ENCODE measurements around the gene KLK15. TPM values are rescaled to one million over a fixed set of nuclear protein-coding genes. Genes with fewer than 3 reads are reported as not detected.

Gene KLK15
- total RNA-seq, 1 donor from 2014 or later: not detected

DNA sequence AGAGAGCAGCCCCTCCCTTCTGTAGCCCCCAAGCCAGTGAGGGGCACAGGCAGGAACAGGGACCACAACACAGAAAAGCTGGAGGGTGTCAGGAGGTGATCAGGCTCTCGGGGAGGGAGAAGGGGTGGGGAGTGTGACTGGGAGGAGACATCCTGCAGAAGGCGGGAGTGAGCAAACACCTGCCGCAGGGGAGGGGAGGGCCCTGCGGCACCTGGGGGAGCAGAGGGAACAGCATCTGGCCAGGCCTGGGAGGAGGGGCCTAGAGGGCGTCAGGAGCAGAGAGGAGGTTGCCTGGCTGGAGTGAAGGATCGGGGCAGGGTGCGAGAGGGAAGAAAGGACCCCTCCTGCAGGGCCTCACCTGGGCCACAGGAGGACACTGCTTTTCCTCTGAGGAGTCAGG lies 25.5 kb upstream of the KLK15 start:
- Mint-ChIP-seq H3K9me3 (peaks cover 5% of the 10 kb centered on the region), H3K36me3 (ENCODE audit: low read depth) (no peaks in the 10 kb centered on the region), H3K4me1 (no peaks in the 10 kb centered on the region), H3K27ac (no peak overlapping the region), H3K4me3 (no peak overlapping the region), H3K27me3 (peaks cover 21% of the 10 kb centered on the region)
- intact Hi-C loops (cut with micrococcal nuclease): no loop called here
- DNase-seq: no peak

DNA sequence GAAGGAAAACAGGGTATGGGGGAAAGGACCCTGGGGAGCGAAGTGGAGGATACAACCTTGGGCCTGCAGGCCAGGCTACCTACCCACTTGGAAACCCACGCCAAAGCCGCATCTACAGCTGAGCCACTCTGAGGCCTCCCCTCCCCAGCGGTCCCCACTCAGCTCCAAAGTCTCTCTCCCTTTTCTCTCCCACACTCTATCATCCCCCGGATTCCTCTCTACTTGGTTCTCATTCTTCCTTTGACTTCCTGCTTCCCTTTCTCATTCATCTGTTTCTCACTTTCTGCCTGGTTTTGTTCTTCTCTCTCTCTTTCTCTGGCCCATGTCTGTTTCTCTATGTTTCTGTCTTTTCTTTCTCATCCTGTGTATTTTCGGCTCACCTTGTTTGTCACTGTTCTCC lies 24.0 kb upstream of the KLK15 start:
- Mint-ChIP-seq H3K27me3 (peaks cover 17% of the 10 kb centered on the region), H3K27ac (no peak overlapping the region)
- intact Hi-C loops (cut with micrococcal nuclease): no loop called here

DNA sequence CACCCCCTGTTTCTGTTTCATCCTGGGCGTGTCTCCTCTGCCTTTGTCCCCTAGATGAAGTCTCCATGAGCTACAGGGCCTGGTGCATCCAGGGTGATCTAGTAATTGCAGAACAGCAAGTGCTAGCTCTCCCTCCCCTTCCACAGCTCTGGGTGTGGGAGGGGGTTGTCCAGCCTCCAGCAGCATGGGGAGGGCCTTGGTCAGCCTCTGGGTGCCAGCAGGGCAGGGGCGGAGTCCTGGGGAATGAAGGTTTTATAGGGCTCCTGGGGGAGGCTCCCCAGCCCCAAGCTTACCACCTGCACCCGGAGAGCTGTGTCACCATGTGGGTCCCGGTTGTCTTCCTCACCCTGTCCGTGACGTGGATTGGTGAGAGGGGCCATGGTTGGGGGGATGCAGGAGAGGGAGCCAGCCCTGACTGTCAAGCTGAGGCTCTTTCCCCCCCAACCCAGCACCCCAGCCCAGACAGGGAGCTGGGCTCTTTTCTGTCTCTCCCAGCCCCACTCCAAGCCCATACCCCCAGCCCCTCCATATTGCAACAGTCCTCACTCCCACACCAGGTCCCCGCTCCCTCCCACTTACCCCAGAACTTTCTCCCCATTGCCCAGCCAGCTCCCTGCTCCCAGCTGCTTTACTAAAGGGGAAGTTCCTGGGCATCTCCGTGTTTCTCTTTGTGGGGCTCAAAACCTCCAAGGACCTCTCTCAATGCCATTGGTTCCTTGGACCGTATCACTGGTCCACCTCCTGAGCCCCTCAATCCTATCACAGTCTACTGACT lies 21.4 kb upstream of the KLK15 start, which contains the start of gene KLK3:
Gene KLK3, plus strand, starts transcription at position 280 of the 775 bp plus-strand sequence. Its CDS starts 41 bp downstream, at position 321.
- Mint-ChIP-seq H3K27me3 (peaks cover 21% of the 10 kb centered on the region), H3K4me3 (no peak within 1 kb of the TSS), H3K4me1 (no peaks in the 10 kb centered on the region), H3K9me3 (no peaks in the 10 kb centered on the region), H3K36me3 (ENCODE audit: low read depth) (no peaks in the 10 kb centered on the region), H3K27ac (no peak within 1 kb of the TSS)
- no peak for DNase-seq
- intact Hi-C loops (cut with micrococcal nuclease): no loop called here

More for the DNA sequence above, 24.0 kb upstream of the KLK15 start:
- Mint-ChIP-seq H3K4me3 (no peak overlapping the region), H3K36me3 (ENCODE audit: low read depth) (no peaks in the 10 kb centered on the region), H3K4me1 (no peaks in the 10 kb centered on the region), H3K9me3 (peaks cover 5% of the 10 kb centered on the region)
- no peak for DNase-seq

DNA sequence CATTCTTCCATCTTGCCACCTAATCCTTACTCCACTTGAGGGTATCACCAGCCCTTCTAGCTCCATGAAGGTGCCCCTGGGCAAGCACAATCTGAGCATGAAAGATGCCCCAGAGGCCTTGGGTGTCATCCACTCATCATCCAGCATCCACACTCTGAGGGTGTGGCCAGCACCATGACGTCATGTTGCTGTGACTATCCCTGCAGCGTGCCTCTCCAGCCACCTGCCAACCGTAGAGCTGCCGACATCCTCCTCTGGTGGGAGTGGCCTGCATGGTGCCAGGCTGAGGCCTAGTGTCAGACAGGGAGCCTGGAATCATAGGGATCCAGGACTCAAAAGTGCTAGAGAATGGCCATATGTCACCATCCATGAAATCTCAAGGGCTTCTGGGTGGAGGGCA lies 18.2 kb upstream of the KLK15 start:
- Mint-ChIP-seq H3K9me3 (no peaks in the 10 kb centered on the region), H3K4me3 (no peak overlapping the region), H3K27ac (no peak overlapping the region), H3K27me3 (peaks cover 15% of the 10 kb centered on the region), H3K4me1 (no peaks in the 10 kb centered on the region), H3K36me3 (ENCODE audit: low read depth) (no peaks in the 10 kb centered on the region)
- intact Hi-C loops (cut with micrococcal nuclease): no loop called here
- DNase-seq: no peak

DNA sequence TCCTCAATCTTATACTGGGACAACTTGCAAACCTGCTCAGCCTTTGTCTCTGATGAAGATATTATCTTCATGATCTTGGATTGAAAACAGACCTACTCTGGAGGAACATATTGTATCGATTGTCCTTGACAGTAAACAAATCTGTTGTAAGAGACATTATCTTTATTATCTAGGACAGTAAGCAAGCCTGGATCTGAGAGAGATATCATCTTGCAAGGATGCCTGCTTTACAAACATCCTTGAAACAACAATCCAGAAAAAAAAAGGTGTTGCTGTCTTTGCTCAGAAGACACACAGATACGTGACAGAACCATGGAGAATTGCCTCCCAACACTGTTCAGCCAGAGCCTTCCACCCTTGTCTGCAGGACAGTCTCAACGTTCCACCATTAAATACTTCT lies 17.4 kb upstream of the KLK15 start:
- Mint-ChIP-seq H3K9me3 (no peaks in the 10 kb centered on the region), H3K36me3 (ENCODE audit: low read depth) (no peaks in the 10 kb centered on the region), H3K27ac (no peak overlapping the region), H3K4me3 (no peak overlapping the region), H3K27me3 (peaks cover 15% of the 10 kb centered on the region), H3K4me1 (no peaks in the 10 kb centered on the region)
- intact Hi-C loops (cut with micrococcal nuclease): no loop called here
- no peak for DNase-seq

DNA sequence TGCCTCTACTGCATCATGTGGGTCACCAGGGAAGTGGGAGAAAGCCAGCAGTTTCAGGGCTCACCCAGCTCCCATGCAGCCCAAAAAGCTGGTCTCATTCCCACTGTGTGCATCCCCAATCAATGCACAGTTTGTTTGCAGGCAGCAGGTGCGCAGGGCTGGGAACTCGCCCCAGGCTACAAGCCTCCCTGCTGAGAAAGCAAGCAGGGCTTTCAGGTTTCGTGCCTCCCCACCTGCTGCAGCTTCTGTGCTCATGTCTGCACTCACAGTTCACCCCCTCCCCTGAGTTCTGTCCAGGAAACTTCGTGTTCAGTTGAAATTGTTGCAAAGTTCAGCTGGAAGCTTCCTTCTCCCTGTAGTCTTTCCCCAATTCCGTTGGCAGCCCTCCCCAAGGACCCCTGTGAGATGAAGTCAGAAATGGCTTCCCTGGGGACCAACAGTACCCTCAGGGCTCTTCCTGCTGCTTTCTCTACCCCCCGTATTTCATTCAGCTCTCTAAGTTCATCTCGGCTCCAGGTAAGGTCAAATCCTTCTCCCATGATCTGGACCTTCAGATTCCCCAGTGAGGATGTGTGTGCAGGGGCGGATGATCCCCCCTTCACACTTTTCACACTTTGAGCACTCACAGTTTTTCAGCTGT lies 11.0 kb upstream of the KLK15 start:
- no peak overlapping the region for H3K4me3 Mint-ChIP-seq
- H3K9me3 Mint-ChIP-seq: no peaks in the 10 kb centered on the region
- no peaks in the 10 kb centered on the region for H3K4me1 Mint-ChIP-seq
- no peak for DNase-seq
- H3K36me3 Mint-ChIP-seq (ENCODE audit: low read depth): no peaks in the 10 kb centered on the region
- intact Hi-C loops (cut with micrococcal nuclease): no loop called here
- peaks cover 12% of the 10 kb centered on the region for H3K27me3 Mint-ChIP-seq
- H3K27ac Mint-ChIP-seq: no peak overlapping the region

DNA sequence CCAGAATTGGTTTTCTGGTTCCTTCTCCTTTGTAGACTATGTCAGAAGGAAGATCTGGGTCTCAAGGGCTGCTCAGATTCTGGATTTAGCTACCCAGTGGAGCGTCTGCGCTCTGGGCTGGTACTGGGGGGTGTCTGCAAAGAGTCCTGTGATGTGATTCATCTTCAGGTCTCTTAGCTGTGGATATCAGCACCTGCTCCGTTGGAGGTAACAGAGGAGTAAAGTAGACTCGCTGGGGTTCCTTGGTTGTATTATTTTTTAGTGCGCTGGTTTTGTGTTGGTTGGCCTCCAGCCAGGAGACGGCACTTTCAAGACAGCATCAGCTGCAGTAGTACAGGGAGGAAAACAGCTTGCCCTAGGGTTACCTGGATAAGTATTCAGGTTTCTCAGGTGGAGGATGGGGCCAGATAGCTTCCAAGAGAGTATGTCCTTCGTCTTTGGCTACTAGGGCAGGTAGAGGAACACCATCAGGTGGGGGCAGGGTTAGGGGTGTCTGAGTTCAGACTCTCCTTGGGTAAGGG lies 10.4 kb upstream of the KLK15 start:
- Mint-ChIP-seq H3K27ac (no peak overlapping the region), H3K36me3 (ENCODE audit: low read depth) (no peaks in the 10 kb centered on the region), H3K27me3 (peaks cover 12% of the 10 kb centered on the region), H3K4me3 (no peak overlapping the region), H3K4me1 (no peaks in the 10 kb centered on the region), H3K9me3 (no peaks in the 10 kb centered on the region)
- intact Hi-C loops (cut with micrococcal nuclease): no loop called here
- no peak for DNase-seq

DNA sequence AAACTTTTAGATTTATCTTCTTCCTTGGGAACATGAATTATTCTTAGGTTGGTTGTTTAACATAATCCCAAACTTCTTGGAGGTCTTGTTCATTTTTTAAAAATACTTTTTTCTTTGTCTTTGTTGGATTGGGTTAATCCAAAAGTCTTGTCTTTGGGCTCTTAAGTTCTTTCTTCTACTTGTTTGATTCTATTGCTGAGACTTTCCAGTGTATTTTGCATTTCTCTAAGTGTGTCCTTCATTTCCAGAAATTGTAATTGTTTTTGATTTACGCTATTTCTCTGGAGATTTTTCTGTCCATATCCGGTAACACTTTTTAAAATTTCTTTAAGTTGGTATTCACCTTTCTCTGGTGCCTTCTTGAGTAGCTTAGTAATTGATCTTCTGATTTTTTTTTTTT lies 9.8 kb upstream of the KLK15 start:
- Mint-ChIP-seq H3K4me1 (peaks cover 2% of the 10 kb centered on the region), H3K9me3 (no peaks in the 10 kb centered on the region), H3K27me3 (peaks cover 14% of the 10 kb centered on the region), H3K36me3 (ENCODE audit: low read depth) (no peaks in the 10 kb centered on the region), H3K27ac (no peak overlapping the region), H3K4me3 (no peak overlapping the region)
- no peak for DNase-seq
- intact Hi-C loops (cut with micrococcal nuclease): no loop called here

DNA sequence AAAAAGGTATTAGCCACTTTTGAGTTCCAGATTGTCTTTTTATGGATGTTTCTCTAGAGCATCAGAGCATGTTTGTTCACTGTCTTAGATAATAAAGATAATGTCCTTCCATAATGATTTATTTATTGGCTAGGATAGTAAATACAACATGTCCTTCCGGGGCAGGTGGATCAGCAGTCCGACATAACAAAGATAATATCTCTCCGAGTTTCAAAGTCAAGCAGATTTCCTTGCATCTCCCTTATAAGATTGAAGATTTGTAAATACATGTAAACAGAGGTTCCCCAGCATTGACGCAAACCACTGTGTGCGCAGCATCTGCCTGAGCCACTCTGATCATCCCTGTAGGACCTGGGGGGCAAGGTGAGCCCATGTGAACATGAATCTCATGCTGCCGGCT lies 8.8 kb upstream of the KLK15 start:
- Mint-ChIP-seq H3K27me3 (peaks cover 21% of the 10 kb centered on the region), H3K9me3 (no peaks in the 10 kb centered on the region), H3K4me3 (no peak overlapping the region), H3K36me3 (ENCODE audit: low read depth) (no peaks in the 10 kb centered on the region), H3K27ac (no peak overlapping the region), H3K4me1 (peaks cover 4% of the 10 kb centered on the region)
- DNase-seq: no peak
- intact Hi-C loops (cut with micrococcal nuclease): no loop called here

DNA sequence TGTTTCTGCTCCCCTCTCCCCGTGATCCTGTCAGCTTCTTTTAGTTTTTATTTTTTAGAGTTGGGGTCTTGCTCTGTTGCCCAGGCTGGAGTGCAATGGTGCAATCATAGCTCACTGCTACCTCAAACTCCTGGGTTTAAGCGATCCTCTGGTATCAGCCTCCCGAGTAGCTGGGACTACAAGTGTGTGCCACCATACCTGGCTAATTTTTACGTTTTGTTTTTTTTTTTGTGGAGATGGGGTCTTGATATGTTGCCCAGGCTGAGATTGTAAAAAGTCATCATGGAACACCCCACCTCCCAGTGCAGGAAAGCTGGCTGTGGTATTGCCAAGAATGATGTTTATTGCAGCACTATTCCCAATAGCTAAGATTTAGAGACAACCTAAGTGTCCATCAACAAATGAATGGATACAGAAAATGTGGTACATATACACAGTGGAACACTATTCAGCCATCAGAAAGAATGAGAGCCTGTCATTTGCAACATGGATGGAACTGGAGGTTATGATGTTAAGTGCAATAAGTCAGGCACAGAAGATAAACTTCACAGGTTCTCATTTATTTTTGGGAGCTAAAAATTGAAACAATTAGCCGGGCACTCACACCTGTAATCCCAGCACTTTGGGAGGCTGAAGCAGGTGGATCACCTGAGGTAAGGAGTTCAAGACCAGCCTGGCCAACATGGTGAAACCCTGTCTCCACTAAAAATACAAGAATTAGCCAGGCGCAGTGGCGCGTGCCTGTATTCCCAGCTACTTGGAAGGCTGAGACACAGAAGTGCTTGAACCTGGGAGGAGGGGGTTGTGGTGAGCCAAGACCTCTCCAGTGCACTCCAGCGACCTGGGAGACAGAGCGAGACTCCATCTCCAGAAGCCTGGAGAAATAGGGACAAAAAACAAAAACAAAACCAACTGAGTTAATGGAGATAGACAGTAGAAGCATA lies 6.6 kb upstream of the KLK15 start:
- H3K36me3 Mint-ChIP-seq (ENCODE audit: low read depth): no peaks in the 10 kb centered on the region
- no peak for DNase-seq
- H3K4me1 Mint-ChIP-seq: peaks cover 15% of the 10 kb centered on the region
- intact Hi-C loops (cut with micrococcal nuclease): loop anchor here (5.0 kb wide), 1 partner anchor 38 kb away; no protein-coding TSS in a partner anchor
- no peak overlapping the region for H3K27ac Mint-ChIP-seq
- no peaks in the 10 kb centered on the region for H3K9me3 Mint-ChIP-seq
- peaks cover 30% of the 10 kb centered on the region for H3K27me3 Mint-ChIP-seq
- H3K4me3 Mint-ChIP-seq: no peak overlapping the region

DNA sequence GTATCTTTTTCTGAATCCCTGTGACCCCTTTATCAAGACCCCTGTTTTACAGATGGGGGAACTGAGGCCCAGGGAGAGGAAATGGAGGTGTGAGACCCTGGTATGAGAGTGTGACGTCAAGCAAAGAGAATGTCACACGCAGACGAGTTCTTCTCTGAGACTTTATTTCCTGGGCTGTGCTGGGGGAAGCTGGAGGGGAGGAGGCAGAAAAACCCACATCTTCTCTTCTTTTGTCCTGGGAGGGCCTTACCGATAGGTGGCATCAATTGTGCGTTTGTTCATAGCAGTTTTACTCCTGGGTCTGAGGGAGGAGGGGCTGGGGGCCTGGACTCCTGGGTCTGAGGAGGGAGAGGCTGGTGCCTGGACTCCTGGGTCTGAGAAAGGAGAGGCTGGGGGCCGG lies 4.9 kb upstream of the KLK15 start:
- peak; percentile 62 for DNase-seq
- Mint-ChIP-seq H3K27ac (no peak overlapping the region), H3K9me3 (no peaks in the 10 kb centered on the region), H3K36me3 (ENCODE audit: low read depth) (no peaks in the 10 kb centered on the region), H3K4me3 (no peak overlapping the region), H3K27me3 (peaks cover 29% of the 10 kb centered on the region), H3K4me1 (peaks cover 15% of the 10 kb centered on the region)
- intact Hi-C loops (cut with micrococcal nuclease): loop anchor here (5.0 kb wide), 1 partner anchor 36 kb away; no protein-coding TSS in a partner anchor

DNA sequence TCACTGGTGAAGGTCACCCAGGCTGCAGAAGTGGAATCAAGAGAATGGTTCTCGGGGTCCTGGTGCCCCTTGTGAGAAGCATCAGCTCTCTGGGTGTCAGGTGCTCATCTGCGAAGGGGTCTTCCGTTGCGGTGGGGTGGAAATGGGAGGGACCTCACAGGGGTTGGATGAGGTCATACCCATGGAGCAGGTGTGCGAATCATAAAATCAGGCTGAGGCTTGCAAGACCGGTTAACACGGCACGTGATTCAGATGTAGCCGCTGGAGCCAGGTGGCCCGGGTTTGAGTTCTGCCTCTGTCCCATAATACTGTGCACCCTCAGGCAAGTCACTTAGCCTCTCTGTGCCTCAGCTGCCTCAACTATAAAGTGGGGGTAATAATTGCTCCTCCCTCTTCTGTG lies 3.9 kb upstream of the KLK15 start:
- Mint-ChIP-seq H3K4me1 (peaks cover 15% of the 10 kb centered on the region), H3K4me3 (peak overlapping the region; percentile 8), H3K9me3 (no peaks in the 10 kb centered on the region), H3K27me3 (peaks cover 36% of the 10 kb centered on the region), H3K36me3 (ENCODE audit: low read depth) (no peaks in the 10 kb centered on the region), H3K27ac (peak overlapping the region; percentile 26)
- intact Hi-C loops (cut with micrococcal nuclease): loop anchor here (5.0 kb wide), 1 partner anchor 35 kb away; no protein-coding TSS in a partner anchor
- no peak for DNase-seq

DNA sequence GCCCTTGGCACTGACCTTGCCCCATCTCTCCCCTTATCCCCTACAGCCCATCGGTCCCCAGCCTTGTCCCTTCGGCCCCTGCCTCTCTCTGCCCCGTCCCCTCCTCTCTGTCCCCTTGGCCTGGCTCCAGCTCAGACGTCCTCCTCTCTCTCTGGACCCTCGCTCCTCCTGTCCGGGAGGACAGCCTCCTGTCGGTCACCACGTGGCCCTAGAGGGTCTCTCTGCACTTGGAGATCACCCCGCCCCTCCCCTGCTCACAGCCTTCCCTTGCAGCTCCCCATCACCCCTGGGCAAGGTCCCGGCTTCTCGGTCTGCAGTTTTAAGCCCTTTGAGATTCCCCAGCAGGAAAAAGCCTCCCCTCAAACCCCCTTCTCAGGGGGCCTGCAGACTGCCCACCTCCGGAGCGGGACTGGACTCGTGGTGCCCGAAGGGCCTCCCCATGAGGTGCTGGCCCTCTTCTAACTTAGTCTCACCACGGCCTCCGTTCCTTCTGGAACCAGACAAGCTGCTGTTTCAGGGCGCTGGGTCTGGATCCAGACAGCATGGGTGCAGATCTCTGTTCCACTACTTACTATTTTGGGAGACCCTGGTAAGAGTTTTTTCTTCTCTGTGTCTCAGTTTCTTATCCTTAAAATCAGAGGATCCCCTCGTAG lies 3.3 kb upstream of the KLK15 start:
- Mint-ChIP-seq H3K27ac (peak overlapping the region; percentile 29), H3K4me3 (peak overlapping the region; percentile 88), H3K9me3 (no peaks in the 10 kb centered on the region), H3K27me3 (peaks cover 36% of the 10 kb centered on the region), H3K36me3 (ENCODE audit: low read depth) (no peaks in the 10 kb centered on the region), H3K4me1 (peaks cover 15% of the 10 kb centered on the region)
- DNase-seq: no peak
- intact Hi-C loops (cut with micrococcal nuclease): loop anchor here (1.0 to 5.0 kb wide), 2 partner anchors 18 to 34 kb away; no protein-coding TSS in a partner anchor
